HL-60/S4 treated with phorbol 12-myristate 13-acetate at 8.2 ng/mL for 4 days and 3 days (cell line): ENCODE results near the gene SF3B4.
"Not testable (repeated sequence)": the region's sequence is repeated elsewhere in the genome, so short reads cannot be mapped to it uniquely, and the experiment has no call there.

Experiments
- in situ Hi-C: fragments of 300-500 bp; cut with MboI; formaldehyde crosslinking; loops from 2 replicates; pipeline ENCODE4 v1.15.0; 2022; ENCODE audit warnings: low sequenced_read_pairs

Gene SF3B4, protein sequence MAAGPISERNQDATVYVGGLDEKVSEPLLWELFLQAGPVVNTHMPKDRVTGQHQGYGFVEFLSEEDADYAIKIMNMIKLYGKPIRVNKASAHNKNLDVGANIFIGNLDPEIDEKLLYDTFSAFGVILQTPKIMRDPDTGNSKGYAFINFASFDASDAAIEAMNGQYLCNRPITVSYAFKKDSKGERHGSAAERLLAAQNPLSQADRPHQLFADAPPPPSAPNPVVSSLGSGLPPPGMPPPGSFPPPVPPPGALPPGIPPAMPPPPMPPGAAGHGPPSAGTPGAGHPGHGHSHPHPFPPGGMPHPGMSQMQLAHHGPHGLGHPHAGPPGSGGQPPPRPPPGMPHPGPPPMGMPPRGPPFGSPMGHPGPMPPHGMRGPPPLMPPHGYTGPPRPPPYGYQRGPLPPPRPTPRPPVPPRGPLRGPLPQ

DNA sequence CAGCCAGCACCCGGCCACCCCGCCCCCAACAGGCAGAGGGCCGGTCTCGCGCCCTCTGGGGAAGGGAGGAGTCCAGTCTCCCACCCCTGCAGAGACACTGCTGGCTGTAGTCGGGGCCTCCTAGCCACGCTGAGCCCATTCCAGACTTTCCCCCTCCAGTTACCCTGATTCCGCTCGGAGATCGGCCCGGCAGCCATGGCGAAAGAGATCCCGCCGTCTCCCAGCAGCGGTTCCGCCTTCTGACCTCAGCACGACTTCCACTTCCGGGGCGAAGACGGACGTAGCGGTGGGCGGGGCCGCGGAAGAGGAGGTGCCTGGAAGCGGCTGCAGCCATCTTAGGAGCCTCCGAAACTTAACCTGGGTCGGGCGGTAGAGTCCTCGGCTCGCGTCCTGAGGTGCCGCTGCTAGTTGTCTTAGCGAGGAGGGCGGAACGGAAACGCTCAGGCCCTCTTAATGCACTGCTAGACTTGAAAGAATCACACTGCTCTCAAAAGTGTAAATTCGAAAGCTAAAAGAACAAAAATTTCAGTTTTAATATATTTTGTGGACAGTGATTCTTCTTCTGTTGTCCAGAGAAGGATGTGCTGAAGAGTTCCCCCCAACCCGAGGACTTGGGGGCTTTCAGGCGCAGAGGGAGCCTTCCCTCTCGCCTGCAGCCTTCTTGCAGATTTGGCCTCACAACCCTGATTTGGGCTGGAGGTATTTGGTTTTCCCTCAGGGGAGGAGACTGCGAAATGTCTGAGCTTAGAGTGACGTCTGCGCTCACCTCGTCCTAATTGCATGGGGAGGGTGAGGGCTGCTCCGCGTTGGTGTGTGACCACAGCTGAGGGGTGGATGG lies at the start of gene SF3B4:
SF3B4 (minus strand) TSS at position 241 of the 838 bp plus-strand sequence; CDS start at position 197, 44 bp downstream.
- in situ Hi-C loops: no loop called here

DNA sequence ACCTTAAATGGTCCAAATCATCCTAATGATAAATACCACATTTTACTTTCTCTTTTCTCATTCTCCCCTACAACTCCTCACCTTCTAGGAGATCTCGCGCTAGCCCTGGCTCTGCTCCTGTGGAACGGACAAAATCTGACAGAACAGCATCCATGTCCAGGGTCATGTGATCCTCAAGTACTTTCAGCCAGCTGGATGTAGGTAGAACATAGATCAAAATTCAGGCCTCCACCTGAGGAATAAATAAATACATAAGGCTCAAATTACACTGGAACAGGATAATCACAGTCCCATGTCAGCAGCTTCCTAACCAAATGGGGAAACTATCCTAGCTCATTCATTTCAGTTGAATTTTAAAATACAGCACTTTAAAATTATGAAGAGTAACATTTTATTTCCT lies 49.7 kb upstream of the SF3B4 start:
- in situ Hi-C loops: no loop called here

DNA sequence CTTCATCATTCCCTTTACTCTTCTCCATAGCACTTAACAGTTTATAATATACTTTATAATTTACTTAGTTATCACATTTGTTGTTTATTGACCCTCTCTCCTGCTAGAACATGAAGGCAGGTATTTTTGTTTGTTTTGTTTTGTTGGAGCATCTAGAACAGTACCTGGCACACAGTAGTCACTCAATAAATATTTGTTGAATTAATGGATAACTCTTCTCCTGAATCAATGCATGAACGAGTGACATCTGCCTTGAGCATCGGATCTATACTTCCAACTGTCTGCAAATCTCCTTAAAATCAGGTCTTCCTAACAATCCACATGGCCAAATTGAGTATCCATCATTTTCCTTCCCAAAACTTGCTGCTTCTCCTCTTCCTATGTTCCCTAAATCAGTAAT lies 44.9 kb upstream of the SF3B4 start:
- in situ Hi-C loops: loop anchor here (25.0 kb wide), 1 partner anchor 190 kb away; no protein-coding TSS in a partner anchor

DNA sequence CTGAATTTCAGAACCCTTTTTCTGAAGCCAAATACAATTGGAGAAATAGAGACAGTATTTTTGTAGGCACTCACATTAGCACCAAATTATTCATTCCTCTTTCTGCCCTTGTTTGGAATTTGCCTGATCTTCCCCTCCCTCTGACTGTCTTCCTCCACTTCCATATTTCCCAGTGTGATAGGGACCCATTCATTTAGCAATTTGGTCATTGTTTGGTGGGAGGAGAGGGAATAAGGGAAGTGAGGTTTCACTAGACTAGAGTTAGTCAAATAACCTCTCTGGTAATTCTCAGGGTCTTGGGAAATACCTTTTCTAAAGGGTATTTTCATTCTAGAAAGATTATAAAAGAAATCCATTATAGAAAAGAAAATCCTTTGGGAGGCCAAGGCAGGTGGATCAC lies 40.0 kb upstream of the SF3B4 start:
- in situ Hi-C loops: loop anchor here (25.0 kb wide), 1 partner anchor 195 kb away; no protein-coding TSS in a partner anchor

DNA sequence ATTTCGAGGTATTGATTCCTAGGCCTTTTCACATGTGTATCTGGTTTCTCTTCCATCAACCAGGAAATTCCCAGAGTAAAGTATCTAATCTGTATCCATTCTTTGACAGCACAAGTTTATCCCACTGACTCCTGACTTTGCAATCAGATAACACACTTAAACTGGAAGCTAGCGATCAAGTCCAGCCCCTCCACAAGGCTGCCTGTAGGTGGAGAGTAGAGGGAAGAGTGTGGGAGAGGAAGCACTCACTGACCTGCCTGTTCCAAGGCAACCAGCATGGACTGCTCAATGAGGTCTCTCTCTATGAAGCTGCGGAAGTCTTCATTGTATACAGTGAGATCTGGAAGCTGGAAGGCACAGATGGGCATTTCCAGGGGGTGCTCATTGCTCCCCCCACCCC lies 39.4 kb upstream of the SF3B4 start:
- in situ Hi-C loops: loop anchor here (25.0 kb wide), 1 partner anchor 195 kb away; no protein-coding TSS in a partner anchor

DNA sequence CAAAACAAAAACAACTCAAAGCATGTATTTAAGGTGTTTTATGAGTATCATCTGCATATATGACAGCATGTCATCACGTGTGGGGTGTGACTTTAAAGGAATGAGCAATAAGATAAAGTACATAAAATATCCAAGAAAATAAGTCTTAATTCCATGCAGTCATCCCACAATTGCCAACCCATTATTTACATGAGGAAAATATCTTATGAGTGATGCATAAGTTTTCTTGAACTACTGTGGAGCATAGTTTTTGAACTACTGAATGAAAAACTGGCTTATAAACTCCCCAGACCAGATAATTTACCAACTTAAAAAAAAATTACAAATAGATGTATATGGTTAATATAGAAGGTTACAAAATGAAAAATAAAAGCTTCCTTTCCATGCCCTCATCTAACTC lies 38.8 kb upstream of the SF3B4 start:
- in situ Hi-C loops: loop anchor here (25.0 kb wide), 1 partner anchor 196 kb away; no protein-coding TSS in a partner anchor

- in situ Hi-C loops: loop anchor here (25.0 kb wide), 1 partner anchor 197 kb away; no protein-coding TSS in a partner anchor
Observed at GRCh38 chr1:149965440-149965839, 37.8 kb upstream of the SF3B4 start.

GRCh38 chr1:149963358-149963757 lies 35.8 kb upstream of the SF3B4 start:
- in situ Hi-C loops: loop anchor here (5.0 to 25.0 kb wide), 2 partner anchors 89 to 199 kb away; no protein-coding TSS in a partner anchor

DNA sequence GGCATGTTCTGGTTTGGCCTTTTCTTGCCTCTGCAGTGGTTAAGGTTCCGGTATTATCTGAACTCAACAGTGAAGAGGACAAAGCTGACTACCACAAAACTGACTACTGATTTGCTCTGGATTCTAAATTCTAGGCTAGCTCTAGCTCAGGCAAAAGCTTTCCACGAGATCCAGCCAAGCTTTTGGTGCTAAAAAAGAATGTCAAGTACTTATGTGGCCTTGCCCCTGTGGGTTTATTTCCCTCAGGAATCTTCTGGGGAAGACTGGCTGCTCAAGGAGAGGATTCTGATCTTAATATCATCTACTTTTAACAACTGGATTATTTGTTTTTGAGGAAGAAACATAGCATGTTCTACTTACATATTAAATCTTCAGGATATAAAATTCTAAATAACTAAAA lies 35.1 kb upstream of the SF3B4 start:
- in situ Hi-C loops: loop anchor here (5.0 to 25.0 kb wide), 2 partner anchors 90 to 200 kb away; no protein-coding TSS in a partner anchor

DNA sequence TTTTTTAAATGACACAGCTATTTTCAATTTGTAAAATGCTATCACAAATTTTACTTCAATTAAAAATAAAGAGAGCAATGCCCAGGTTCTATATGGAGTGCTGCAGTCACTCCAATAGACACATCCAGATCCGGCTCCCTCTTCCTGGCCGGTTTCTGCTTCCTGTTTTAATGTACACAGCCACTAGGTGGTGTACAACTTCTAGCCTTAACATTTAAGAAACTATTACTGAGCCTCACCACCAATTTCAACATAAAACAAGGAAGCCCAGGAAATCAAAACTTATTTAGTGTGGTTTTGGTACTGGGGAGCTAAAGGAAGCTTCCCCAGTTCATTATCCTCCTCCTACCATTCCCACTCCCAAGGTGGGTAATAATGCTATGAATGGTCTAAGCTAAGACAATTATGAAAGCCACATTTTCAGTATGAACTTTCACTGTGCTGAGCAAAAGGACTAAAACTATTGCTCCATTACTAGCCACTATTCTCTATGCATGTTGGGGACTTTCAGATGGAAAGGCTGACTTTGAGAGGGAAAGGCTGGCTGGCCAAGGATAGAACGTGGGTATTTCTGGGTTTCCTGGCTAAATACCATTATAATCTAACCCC lies 34.5 kb upstream of the SF3B4 start:
- in situ Hi-C loops: loop anchor here (5.0 to 25.0 kb wide), 2 partner anchors 90 to 200 kb away; no protein-coding TSS in a partner anchor

DNA sequence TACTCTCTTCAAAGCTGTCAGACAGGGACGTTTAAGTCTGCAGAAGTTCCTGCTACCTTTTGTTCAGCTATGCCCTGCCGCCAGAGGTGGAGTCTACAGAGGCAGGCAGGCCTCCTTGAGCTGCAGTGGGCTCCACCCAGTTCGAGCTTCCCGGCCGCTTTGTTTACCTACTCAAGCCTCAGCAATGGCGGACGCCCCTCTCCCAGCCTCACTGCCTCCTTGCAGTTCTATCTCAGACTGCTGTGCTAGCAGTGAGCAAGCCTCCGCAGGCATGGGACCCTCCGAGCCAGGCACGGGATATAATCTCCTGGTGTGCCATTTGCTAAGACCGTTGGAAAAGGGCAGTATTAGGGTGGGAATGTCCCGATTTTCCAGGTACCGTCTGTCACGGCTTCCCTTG lies 29.9 kb upstream of the SF3B4 start:
- in situ Hi-C loops: loop anchor here (25.0 kb wide), 1 partner anchor 205 kb away; no protein-coding TSS in a partner anchor

GRCh38 chr1:149949911-149950310 lies 22.3 kb upstream of the SF3B4 start:
- in situ Hi-C loops: loop anchor here (25.0 kb wide), 1 partner anchor 212 kb away; no protein-coding TSS in a partner anchor

DNA sequence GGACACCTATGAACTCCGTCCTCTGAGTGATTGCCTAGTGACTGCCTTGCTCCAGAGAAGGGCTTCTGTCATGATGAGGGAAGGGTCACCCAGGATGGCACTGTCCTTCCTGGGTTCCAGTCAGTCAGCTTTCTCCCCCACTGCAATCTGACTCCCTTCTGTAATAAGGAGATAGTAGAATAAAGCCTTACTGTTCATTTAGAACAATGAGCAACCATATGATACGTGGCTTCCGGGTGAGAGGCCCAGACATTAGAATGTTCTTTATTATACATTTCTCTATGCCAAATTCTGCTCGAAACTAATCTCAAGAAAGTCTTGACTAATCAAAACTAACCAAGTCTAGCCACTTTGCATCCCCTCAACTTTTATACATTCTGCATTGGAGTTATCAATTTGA lies 17.6 kb upstream of the SF3B4 start:
- in situ Hi-C loops: no loop called here

DNA sequence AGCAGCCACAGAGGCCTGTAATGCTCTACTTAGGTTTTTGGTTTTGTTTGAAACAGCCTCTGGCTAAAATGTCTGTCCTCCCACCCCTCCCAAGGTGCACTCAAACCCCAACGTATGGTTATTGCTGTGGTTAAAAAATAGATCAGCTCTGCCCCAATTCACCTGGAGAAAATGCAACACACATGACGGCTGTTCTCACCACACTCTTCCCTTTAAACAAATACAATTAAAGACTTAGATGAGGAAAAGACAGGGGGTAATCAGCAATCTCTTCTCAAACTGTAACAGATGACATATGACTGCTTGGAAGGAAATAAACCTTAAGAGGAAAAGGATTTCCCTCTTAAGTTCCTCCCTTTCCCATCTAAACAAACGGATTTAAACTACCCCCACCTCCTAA lies 15.3 kb upstream of the SF3B4 start:
- in situ Hi-C loops: no loop called here

DNA sequence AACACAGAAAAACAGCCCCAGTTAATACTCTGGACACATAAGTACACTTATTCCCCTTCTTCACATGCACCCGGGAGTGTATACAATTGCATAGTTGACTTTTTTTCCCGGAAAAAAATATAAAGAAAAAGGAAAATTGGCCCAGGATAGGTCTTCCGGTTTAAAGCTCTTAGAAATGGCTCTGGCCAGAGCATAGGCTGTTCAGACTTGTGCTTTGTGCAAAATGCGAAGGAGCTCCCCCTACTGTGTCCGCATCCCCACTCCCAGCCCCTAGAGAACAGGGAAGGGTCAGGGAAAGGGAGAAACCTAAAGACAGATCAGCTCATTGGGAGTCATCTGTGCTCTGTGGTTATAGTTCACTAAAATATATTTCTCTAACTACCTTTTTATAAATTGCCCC lies 14.6 kb upstream of the SF3B4 start:
- in situ Hi-C loops: no loop called here

DNA sequence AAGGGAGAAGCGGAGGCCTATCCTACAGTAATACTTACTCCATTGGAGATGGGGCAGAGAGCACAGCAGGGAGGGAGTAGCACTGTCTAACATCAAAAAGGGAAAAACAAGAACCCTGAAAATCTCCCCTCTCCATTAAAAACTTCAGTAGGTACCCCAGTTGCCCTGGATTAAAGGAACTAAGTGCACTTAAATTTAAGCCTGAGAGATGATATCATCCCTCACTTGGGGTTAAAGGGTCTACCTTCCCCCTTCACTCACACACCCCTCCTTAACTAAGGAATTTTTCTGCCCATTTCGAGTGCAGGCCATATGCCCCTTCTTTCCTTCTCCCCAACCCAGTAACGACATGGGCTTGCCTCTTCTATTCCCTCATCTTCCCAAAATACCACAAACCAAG lies 12.8 kb upstream of the SF3B4 start:
- in situ Hi-C loops: no loop called here

DNA sequence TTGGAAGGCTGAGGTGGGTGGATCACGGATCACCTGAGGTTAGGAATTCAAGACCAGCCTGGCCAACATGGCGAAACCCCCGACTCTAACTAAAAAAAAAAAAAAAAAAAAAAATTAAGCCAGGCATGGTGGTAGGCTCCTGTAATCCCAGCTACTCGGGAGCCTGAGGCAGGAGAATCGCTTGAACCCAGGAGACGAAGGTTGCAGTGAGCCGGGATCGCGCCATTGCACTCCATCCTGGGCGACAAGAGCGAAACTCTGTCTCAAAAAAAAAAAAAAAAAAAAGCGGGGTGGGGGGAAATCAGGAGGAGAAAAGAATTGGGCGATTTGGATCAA lies 11.0 kb upstream of the SF3B4 start:
- in situ Hi-C loops: not testable (repeated sequence)

DNA sequence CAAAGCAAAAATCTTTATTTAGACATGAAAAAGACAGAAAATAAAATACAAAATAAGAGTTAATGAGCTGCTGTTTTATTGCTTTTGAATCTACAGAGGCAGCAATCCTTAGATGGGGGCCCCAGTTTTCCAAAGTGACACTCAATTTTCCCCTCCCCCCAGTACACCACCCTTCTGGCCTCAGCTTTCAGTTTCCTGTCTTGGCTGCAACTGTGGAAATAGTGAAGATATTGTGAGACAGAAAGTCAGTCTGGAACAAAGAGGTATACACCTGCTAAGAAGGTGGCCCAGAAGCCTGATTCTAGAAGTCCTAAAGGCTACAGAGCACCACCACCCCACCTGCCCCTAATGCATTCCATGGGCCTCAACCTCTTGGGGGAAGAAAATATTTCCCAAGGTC lies 10.2 kb upstream of the SF3B4 start:
- in situ Hi-C loops: no loop called here

GRCh38 chr1:149936992-149937705 lies 9.5 kb upstream of the SF3B4 start:
- in situ Hi-C loops: no loop called here
